Head of caudate nucleus (tissue), 42 donors: Measurements from ENCODE around the gene TGFBI.
"Not testable (repeated sequence)": the region's sequence is repeated elsewhere in the genome, so short reads cannot be mapped to it uniquely, and the experiment has no call there.

Experiments used
- DNase-seq, 42 donors: peaks; one replicate each; pipeline versions ENCODE4 v3.0.0 to v3.0.0-alpha.2; 2020 to 2021; ENCODE audit warnings: mixed read lengths in 7 of 42
- intact Hi-C: fragments of 100-400 bp; cut with DNase I; formaldehyde crosslinking; loops from one replicate; pipeline ENCODE4 v1.15.0; 2022

TGFBI gene

DNA sequence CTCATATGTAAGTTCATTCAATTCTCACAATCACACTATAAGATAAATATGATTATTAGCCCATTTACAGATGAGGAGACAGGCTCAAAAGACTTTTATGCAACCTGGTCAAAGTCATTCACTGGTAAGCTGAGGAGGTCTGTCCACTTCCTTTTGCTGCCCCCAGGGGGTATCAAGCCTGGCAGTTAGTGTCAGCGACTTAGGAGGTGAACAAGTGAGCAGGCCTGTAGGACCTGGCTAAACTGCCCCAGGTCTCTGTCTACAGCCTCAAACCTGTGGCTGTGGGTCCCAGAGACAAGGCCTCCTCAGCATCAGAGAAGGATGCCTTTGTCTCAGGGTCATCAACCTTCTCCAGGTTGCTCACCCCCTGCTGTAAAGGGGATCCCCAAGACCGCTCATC lies 10.4 kb downstream of the TGFBI start:
- DNase-seq: no peak
- intact Hi-C loops: no loop called here

DNA sequence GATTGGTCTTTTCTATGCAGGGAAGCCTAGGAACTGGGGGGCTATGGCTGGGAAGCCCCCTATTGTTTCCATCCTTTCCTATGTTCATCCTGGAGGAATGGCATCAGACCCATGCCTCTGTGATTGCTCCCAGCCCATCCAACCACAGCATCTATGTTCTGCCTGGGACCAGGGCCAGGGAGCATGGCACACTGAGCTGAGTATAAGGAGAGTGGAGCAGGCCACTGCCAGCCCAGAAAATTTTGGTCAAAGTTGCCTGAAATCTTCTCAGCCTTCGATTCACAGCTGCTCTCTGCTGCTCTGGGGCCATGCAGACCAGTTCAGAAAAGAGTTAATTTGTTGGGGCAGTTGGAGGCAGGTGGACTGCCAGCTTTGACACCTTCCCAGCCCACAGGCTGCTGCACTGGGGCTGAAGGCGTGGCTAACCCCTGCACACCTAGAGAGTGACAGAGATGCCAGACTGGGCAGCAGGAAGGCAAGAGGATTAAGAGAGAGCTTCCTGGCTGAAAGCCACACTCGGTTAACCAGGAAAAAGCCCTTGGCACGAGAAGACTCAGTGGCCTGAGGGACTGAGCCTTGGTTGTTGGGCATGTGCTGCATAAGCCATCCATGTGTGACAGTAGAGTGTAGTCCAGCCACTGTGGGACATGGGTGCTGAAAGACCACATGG lies 12.1 kb downstream of the TGFBI start:
- intact Hi-C loops: no loop called here
- no peak for DNase-seq

DNA sequence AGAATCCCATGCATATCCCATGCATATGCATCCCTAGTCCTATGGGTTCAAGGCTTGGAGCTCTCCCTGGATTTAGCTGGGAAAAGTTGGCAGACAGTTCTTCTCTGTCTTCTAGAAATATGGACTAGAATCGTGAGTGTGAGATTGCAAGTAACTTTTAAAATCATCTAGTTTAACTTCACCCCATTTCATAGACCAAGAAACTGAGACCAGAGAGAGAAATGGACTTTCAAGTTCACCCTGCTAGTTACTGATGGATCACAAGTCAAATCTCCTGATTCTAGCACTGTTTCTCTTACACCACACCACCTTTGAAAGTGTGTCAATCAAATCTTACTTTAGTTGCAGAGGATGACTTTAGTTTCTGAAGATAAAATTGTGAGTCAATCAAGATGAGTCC lies 13.4 kb downstream of the TGFBI start:
- intact Hi-C loops: no loop called here
- DNase-seq: no peak

DNA sequence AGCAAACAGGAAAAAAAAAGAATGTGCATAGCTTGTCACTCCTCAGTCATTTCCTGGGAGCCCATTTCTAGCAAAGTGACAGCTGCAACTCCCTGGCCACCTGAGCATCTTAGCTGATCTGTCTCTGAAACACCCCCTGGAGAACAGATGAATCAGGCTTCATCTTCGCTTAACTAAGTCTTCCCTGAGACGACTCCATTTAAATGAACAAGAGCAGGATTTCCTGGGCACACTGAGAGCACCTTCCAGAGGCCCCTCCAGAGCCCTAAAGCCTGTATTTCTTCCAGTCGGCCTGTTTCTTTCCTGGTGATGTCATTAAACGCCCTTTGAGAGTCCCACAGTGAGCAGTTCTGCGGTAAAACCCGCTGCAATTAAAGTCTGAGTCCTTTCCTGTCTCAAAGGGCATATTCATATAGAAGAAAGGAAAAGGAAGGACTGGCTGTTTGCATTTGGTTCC lies 13.9 kb downstream of the TGFBI start:
- intact Hi-C loops: no loop called here
- DNase-seq: no peak

DNA sequence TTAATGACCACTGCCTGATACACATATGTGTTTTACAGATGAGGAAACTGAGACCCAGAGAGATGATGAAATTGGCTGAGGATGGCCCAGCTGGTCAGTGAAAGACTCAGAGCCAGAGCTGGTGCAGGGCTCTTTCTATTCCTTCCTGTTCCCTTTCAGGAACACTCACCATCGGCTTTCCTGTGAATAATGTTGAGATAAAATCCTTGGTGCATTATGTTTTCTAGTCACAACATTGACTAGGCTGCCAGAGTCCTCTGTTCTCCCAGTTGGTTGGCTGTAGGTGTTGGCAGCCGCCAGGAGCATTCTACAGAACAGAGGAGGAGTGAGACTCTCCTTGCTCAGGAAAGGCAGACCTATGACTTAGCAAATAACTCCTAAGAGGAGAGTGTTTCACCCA lies 14.8 kb downstream of the TGFBI start:
- intact Hi-C loops: no loop called here
- no peak for DNase-seq

DNA sequence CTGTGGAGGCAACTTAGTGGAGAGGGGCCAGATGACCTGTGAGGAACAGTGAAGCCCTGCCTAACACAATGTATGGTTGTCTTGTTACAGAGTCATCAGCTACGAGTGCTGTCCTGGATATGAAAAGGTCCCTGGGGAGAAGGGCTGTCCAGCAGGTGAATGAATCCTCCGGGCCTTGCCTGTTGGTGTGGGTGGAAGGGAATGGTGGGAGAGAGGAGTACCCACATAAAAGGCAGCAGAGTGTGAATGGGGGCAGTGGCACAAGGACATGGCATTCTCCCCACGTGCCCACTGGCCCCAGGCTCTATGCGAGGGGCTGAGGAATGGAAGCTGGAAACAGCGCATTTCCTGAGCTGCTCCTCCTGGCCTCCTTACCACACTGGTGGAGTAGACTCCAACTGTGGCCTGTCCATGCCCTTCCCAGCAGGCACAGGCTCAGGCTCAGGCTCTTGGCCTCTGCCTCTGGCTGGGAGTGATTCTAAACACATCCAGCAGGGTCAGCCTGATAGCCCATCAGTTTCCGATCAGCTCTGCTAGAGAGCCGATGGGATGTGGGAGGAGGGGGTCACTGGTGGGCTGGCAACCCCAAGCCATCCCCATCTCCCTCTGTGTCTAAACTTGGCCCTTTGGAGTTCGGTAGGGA lies 15.3 kb downstream of the TGFBI start:
- intact Hi-C loops: no loop called here
- no peak for DNase-seq

DNA sequence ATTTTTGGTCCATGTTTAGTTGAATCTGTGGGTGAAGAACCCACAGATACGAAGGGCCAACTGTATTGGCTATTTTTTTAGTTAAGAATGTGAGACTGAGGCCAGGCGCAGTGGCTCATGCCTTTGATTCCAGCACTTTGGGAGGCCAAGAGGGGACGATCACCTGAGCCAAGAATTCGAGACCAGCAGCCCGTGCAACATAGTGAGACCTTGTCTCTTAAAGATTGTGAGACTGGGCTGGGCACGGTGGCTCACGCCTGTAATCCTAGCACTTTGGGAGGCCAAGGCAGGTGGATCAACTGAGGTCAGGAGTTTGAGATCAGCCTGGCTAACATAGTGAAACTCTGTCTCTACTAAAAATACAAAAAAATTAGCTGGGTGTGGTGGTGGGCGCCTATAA lies 16.2 kb downstream of the TGFBI start:
- intact Hi-C loops, DNase-seq: not testable (repeated sequence)

DNA sequence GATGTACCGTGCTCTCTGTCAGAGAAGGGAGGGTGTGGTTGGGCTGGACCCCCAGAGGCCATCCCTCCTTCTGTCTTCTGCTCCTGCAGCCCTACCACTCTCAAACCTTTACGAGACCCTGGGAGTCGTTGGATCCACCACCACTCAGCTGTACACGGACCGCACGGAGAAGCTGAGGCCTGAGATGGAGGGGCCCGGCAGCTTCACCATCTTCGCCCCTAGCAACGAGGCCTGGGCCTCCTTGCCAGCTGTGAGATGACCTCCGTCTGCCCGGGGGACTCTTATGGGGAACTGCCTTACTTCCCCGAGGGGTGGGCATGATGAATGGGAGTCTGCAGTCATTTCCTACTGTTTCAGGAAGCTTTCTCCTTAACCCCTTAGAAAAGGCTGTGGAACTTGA lies 17.5 kb downstream of the TGFBI start:
- DNase-seq: no peak
- intact Hi-C loops: no loop called here

DNA sequence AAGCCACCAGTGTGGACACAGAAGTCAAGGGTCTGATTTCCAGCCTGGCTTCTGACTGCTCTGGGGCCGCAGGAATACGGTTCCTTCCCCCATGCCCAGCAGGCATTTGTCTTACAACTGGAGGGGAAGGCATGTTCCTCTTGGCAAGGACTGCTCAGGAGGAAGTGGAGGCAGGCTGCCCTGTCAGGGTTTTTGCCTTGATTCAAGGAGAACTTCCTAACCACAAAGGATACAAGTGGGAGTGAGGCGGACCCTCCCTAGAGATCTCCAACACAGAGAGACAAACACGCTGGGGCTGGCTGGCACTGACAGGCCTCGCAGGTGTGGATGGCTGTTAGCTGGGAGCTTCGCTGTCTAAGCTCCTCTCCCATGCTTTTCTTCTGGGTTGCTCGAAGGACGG lies 19.1 kb downstream of the TGFBI start:
- DNase-seq: peak in 10 of 42 donors; percentile 14 to 43 (median 17)
- intact Hi-C loops: no loop called here

DNA sequence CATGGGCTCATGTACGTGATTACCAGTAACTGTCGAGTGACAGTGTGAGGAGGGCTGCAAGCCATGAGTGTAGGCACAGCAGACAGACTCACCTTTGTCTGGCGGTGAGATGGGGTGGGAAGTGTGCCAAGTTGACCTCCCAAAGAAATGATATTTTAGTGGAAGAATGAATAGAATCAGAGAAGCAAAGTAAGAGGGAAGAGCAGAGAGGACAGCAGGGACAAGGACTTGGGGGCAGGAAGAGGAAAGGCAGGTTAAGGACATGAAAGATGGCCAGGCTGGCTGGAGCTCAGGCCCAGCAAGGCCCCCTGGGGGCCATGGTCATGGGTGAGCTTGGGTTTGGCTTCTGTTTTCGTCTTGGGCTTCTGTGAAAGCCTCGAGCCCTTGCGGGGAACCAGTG lies 20.2 kb downstream of the TGFBI start:
- intact Hi-C loops: no loop called here
- DNase-seq: no peak

DNA sequence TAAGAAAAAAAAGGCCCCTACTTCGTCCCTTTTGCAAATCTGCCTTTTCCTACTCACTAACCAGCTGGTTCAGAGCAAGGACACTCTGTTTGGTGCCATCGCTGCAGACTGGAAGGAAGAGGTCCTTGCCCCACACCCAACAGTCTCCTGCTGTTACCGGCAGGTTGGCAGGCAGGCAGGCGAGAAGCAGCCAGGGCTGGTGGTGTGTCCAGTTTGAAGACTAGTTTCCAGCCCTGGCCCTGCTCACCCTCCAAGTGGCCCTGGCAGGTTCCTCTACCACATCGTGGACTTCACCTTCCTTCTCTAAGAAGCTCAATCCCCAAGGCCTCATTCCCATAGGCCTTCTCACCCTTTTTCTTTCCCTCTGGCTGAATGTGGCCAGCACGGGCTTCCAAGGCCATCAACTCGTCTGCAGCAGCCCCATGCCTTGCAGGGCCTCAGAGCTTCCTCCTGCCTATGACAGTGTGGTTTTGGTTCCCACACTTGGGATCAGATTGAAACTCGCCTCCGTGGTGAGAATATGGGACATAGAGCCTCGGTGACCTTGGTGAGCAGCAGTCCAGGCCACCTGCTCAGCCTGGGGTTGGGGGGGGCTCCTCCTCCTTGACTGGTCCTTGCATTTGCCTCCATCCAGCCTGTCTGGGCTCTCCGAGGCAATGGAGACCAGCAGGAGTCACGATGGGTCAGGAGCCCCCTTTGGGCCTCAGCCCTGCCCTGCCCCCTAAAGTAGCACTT lies 22.9 kb downstream of the TGFBI start:
- no peak for DNase-seq
- intact Hi-C loops: no loop called here

DNA sequence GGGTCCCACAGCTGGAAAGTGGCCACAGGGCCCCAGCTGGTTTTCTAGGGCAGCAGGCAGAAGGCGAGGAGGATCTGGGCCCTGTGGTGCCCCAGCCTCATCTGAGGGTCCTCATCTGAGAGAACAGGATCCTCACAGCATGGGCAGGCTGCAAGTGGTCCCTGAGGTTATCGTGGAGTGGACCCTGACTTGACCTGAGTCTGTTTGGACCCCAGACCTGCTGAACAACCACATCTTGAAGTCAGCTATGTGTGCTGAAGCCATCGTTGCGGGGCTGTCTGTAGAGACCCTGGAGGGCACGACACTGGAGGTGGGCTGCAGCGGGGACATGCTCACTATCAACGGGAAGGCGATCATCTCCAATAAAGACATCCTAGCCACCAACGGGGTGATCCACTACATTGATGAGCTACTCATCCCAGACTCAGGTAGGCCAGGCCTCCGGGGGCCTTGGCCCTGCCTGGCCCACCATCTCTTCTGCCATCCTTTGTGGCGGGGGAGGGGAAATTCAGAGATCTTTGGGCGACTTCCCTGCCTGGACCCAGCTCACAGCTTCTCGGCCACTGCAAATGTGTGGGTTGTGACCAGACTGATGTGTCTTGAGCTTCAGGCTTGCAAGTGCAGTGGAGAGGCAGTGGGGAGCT lies 24.0 kb downstream of the TGFBI start:
- intact Hi-C loops: no loop called here
- no peak for DNase-seq

DNA sequence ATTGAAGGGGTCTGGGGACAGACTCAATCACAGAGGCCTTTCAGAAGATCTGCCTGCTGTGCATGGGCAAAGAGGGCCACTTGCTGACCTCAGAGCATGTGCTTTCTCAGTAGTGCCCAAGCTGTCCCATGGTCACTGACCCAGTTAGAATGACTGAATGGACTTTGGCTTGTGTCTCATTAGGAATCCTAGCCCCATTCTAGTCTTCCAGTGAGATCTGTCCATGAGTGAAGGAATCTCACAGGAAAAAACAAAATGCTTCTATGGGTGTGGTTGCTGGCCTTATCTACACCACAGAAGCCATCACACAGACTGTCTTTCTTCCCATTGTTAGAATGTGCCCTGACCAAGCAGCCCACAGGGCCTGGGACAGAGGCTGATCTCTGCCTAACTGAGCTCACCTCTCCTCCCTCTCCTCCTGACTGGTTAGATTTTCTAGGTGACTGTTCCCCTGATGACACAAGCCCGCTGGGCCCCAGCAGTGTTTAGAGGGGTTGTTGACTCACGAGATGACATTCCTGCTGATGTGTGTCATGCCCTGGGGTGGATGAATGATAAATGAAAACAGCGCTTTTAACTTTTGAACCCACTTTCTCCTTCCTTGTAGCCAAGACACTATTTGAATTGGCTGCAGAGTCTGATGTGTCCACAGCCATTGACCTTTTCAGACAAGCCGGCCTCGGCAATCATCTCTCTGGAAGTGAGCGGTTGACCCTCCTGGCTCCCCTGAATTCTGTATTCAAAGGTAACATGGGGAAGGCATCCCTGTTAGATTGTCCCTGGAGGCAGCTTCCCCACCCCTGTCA lies 24.8 kb downstream of the TGFBI start:
- DNase-seq: no peak
- intact Hi-C loops: no loop called here

DNA sequence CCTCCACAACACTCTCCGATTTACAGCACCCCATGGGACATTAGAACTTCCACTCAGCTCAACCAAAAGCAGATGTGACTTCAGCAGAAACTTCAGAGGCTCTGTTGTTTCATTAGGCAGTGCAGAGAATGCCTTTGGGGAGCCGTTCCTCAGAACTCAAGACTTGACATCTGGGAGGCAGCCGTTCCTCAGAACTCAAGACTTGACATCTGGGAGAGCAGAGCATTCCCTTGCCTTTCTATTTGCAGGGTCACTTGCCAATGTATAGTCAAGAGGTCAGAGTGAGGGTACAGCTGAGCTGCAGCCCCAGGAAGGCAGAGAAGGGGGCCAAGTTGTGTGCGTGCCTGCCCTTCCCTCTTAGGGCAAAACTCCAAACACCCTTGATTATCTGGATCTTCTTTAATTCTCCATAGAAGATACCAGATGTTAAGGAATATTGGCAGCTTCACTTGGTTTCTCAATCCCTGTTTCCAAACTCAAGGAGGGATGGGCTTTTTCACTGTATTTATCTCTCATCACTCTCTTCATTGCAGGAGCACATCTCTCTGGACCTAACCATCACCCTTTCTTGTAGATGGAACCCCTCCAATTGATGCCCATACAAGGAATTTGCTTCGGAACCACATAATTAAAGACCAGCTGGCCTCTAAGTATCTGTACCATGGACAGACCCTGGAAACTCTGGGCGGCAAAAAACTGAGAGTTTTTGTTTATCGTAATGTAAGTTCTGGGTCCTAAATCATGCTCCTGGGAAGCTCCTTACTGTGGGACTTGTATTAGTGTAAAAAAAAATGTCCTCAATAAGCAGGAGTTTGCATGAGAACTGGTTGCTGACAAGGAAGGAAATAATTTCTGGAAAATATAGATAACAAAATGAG lies 25.6 kb downstream of the TGFBI start:
- DNase-seq: no peak
- intact Hi-C loops: no loop called here

DNA sequence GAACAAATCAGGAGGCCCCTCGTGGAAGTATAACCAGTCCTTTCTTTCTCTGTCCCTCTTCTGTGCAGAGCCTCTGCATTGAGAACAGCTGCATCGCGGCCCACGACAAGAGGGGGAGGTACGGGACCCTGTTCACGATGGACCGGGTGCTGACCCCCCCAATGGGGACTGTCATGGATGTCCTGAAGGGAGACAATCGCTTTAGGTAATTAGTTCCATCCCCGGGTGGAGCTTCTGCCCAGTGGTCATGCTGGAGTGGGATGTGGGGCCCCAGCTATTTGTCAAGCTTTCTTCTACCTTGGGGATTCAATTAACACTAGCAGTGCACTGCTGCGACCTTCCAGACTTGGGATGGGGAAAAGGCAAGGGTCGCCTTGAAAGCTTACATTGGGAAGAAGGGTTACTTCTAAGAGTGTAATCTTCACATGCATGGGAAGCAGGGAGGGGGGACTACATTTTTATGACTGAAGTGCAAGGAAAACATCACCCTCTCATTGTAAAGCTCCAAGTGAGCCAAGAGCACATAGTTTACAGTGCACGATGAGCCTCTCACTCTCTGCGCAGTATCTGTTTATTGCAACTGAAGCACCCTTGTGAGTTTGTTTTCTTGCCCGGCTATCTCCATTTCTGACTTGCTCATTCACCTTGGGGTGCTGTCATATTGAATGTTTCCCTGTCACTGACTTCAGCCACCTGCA lies 27.0 kb downstream of the TGFBI start:
- intact Hi-C loops: no loop called here
- DNase-seq: no peak

DNA sequence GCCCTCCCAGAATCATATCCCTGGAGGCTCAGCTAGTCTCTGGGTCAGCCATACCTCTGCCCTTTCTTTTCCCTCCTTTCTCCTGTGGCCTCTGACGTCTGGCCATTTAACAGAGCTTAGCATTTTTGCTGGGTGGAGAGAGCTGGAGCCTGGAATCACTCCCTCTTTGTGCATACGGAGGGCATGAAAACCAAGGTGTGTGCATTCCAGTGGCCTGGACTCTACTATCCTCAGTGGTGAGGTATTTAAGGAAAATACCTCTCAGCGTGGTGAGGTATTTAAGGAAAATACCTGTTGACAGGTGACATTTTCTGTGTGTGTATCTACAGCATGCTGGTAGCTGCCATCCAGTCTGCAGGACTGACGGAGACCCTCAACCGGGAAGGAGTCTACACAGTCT lies 27.5 kb downstream of the TGFBI start:
- intact Hi-C loops: no loop called here
- no peak for DNase-seq

DNA sequence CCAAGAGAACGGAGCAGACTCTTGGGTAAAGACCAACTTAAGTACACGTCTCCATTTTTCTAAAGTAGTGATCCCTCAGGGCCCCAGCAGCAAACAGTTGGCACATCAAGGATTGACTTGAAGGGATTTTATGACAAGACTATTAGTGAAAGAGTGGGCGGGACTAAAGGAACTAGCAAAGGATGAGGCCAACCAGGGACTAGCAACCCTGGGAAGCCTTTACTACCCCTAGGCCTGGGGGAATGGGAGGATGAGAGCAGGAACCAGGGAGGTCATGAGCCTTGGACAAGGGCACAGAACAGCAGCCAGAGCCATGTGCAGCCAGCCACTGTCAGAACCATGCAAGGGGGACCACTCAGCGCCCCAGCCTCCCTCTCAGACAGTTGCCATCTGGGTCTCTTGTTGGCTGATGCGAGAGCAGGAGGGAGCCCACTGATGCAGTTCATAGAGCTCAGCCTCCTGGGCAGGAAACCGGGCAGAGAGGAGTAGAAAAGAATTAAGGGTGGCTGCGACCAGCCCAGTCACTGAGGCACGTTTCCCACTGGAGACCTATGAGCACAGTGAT lies 28.1 kb downstream of the TGFBI start:
- intact Hi-C loops: no loop called here
- DNase-seq: no peak
